Stomach (tissue), 4 donors: ENCODE data around the gene ASB16.
"Not testable (repeated sequence)": the region's sequence is repeated elsewhere in the genome, so short reads cannot be mapped to it uniquely, and the experiment has no call there.

Experiments used
- EP300 ChIP-seq: sonication (generic); formaldehyde crosslinking; IDR thresholded peaks from one replicate; pipeline ENCODE4 v1.6.1; 2017; ENCODE audit warnings: antibody characterized with exemption
- POLR2A ChIP-seq, 4 donors: fragments of 450-650 bp; IDR thresholded peaks; one replicate each; pipeline ENCODE4 v1.6.1; 2016; ENCODE audit warnings: antibody characterized with exemption in 4 of 4, control low read depth in 2 of 4, mild to moderate bottlenecking in 1 of 4, moderate library complexity in 1 of 4
- TF ChIP-seq, protein P1 (sequence below), 7 experiments: fragments of 450-650 bp in 4 of 7; fragments of 200-600 bp in 3 of 7; sonication (generic) in 3 of 7; IDR thresholded peaks; one replicate each; pipeline ENCODE4 v1.5.1; 2016 to 2019; ENCODE audit warnings: antibody characterized with exemption in 7 of 7, control low read depth in 2 of 7, mild to moderate bottlenecking in 1 of 7

DNA sequence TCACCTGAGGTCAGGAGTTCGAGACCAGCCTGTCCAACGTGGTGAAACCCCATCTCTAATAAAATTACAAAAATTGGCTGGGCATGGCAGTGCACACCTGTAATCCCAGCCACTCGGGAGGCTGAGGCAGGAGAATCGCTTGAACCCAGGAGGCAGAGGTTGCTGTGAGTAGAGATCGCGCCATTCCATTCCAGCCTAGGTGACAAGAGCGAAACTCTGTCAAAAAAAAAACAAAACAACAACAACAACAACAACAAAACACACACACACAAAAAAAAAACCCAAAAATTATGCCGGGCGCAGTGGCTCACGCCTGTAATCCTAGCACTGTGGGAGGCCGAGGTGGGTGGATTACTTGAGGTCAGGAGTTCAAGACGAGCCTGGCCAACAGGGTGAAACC, 39.1 kb upstream of the ASB16 start:
- TF ChIP-seq, protein P1, sequence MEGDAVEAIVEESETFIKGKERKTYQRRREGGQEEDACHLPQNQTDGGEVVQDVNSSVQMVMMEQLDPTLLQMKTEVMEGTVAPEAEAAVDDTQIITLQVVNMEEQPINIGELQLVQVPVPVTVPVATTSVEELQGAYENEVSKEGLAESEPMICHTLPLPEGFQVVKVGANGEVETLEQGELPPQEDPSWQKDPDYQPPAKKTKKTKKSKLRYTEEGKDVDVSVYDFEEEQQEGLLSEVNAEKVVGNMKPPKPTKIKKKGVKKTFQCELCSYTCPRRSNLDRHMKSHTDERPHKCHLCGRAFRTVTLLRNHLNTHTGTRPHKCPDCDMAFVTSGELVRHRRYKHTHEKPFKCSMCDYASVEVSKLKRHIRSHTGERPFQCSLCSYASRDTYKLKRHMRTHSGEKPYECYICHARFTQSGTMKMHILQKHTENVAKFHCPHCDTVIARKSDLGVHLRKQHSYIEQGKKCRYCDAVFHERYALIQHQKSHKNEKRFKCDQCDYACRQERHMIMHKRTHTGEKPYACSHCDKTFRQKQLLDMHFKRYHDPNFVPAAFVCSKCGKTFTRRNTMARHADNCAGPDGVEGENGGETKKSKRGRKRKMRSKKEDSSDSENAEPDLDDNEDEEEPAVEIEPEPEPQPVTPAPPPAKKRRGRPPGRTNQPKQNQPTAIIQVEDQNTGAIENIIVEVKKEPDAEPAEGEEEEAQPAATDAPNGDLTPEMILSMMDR (IDR thresholded peaks at IDR 0.05), result not testable (repeated sequence)
- not testable (repeated sequence) for TF ChIP-seq EP300; POLR2A (IDR thresholded peaks at IDR 0.05)
